Measurements from ENCODE around the gene TUBGCP5.
A peak's percentile ranks its signal among the peaks of the same experiment; 100 is the strongest.

The TUBGCP5 gene

DNA sequence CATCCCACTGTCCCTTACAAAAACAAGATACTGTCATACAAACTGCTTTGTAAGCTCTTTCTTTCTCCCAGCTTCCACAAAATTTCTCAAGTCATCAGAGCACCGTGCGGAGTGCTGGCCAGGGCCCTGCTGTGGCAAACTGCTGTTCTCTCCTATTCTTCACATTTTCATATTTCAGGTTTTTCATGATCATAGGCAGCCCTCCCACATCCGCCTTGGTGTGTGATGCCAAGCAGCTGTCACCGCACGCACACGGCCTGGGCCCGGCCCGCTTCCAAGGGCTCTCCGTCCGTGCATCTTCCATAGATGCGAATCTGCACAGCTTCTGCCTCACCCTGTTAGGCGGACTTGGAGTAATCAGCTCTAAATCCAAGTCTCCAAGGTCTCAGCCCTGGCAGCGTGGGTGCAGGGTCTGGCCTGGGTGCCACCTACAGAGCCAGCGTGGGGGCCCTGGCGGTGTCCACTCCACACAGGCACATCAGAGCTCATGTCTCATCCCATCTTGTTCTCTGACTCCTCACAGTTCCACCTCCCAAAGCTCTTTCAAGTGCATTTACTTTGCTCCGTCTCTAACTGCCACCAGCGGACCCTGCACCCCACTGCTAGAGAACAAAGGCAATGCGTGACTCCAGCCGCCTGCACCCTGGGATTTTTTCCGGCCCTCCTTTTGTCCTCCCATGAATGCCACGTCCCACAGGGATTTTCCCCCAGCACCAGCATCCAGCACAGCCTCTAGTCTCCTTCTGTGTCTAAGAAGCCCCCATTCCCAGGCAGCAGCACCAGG, 86.4 kb downstream of the TUBGCP5 start:
- peak; percentile 36 for DNase-seq (ENCODE audit: low spot score)

DNA sequence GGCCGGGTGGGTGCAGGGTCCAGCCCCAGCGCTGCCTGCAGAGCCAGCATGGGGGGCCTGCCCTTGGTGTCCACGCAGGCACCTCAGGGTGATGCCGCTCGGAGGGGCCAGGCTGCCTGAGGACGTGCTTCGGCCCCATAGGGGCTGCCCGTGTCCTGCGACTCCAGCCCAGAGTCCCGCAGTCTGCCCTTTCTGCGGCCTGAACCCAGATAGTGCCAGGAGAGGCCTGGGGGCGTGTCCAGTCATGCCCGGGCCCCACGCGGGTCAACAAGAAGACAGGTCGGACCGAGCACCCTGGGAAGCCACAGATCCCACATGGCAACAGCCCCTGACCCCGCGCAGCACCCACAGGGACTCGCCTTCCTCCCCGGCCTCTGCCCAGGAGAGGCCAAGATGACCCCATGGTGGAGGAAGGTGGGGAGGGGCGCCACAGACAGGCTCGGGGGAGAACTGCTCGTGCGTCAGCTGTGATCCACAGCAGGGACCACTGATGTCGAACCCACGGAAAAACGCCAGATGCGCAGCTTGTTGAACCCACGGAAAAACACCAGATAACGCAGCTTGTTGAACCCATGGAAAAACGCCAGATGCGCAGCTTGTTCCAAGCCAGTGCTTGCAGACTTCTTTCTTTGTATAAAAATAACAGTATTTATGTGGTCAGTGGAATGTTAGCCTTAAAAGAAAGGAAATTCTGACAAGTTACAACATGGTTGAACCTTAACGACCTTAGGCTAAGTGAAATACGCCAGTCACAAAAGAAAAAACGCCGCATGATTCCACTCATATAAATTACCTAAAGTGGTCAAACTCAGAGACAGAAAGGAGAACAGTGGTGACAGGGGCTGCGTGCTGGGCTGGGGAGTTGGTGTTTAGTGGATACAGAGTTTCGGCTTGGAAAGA, 87.7 kb downstream of the TUBGCP5 start:
- peak; percentile 26 for DNase-seq (ENCODE audit: low spot score)

GRCh38 chr15:22951031-22951380, 88.4 kb downstream of the TUBGCP5 start:
- peak; percentile 22 for DNase-seq (ENCODE audit: low spot score)

DNA sequence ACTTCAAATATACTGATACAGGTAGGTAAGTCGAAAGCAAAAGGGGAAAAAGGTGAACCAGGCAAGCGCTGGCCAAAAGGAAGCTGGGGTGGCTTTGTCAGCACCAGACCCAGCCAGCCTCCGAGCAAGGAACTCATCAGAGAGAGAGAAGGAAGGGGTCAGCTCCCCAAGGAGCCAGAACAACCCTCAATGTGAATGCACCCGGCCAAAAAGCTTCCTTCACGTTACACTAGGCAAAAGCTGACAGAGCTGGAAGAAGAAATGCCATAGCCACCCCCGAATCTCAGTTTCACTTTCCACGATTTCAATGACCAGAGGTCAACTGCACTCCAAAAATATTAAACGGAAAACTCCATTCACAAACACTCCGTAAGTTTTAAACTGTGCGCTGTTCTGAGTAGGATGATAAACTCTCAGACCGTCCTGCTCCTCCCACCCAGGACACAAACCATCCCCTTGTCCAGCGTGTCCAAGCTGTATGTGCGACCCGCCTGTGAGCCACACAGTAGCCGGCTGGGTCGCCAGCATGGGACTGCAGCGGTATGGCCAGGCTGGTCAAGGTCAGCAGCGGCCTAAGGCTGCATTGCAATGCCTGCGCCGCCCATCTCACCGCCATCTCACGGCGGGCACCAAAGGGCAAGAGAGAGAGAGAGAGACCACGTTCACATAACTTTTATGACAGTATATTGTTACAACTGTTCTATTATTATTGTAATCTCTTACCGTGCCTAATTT, 88.9 kb downstream of the TUBGCP5 start:
- DNase-seq (ENCODE audit: low spot score) = peak; percentile 21

Data from D341Med (cell line).